Pons (tissue), 1 donor: Measurements from ENCODE around the gene MEGF11.
"Not testable (repeated sequence)": the region's sequence is repeated elsewhere in the genome, so short reads cannot be mapped to it uniquely, and the experiment has no call there.

Source experiments
- DNase-seq: peaks from one replicate; pipeline ENCODE4 v3.0.0-alpha.2; 2016; ENCODE audit warnings: low spot score

The MEGF11 gene

GRCh38 chr15:65885668-65886218 is 367.8 kb downstream of the MEGF11 start:
- no peak for DNase-seq

GRCh38 chr15:65884511-65884910 is 369.0 kb downstream of the MEGF11 start:
- DNase-seq = no peak

DNA sequence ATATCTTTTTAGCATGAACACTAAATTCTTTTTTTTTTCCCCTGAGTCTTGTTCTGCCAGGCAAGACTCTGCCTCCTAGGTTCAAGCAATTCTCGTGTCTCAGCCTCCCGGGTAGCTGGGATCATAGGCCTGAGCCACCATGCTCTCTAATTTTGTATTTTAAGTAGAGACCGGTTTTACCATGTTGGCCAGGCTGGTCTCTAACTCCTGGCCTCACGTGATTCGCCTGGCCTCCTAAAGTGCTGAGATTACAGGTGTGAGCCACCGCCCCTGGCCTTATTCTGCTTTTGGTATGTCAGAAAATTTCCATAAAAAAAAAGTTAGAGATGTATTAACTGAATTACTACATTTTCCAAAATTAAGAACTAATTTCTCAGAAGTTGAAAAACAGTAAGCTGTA is 370.0 kb downstream of the MEGF11 start:
- DNase-seq = no peak

DNA sequence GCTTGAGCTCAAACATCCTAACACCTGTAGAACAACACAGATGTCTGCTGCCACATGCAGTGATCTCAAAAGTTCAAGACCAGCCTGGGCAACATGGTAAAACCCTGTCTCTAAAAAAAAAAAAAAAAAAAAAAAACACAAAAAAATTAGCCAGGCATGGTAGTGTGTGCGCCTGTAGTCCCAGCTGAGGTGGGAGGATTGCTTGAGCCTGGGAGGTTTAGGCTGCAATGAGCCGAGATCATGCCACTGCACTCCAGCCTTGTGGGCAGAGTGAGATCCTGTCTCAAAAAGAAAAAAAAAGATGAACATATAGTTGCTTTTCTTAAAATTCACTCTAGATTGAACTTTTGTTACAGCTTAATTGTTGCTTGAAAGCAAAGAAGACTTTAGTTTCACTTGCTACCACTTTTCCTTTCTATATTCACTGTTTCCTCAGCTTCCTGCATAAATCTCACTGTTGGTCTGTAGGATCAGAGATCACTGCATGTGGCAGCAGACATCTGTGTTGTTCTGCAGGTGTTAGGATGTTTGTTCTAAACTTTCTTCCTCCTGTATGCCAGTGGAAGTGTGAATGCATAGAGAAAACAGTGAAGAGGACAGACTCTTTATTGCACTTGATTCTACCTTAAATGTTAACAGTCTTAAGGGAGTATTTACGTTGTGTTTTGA is 371.6 kb downstream of the MEGF11 start:
- no peak for DNase-seq

DNA sequence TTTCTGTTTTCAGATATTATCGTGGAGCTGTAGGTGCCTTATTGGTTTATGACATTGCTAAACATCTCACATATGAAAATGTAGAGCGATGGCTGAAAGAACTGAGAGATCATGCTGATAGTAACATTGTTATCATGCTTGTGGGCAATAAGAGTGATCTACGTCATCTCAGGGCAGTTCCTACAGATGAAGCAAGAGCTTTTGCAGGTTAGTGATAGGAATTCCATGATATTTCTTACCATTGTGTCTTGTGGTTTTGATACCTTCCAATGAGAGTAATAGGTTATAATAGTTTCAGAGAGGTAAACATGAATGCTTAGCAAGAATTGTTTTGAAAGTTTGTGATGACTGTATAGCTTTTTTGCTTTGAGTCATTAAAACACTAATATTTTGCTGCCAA is 375.8 kb downstream of the MEGF11 start:
- no peak for DNase-seq

DNA sequence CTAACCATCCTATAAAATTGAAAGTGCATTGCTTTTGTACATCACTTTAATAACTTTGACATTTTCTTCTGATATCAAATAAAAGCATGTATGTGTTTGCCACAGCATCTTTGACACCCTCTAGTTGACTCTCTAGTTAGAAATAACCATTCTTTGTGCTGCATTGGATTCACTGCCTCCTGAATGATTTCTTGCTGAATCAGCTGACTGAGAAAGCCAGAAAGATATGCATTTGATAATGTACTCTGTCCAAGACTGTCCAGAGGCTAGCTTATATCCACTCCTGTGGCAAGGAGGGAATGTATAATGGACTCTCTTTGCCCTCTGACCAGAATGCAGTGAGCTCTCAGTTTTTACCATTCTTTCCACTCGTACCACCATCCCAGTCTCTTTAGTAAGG is 378.1 kb downstream of the MEGF11 start:
- DNase-seq = no peak

DNA sequence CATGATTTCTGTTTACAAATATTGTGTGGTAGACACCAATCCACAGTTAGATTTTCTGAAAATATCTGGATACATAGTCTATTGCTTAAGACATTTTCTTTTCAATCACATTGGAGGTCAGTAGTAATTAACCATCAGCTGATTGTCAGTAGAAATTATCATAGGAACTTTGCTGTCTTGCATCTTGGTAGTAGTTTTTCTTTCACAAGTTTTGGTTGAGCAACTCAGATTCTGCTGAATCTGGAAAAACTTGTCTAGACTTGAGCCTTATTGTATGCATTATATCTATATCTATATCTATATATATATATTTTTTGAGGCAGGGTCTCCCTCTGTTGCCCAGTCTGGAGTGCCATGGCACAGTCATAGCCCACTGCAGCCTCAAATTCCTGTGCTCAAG is 380.3 kb downstream of the MEGF11 start:
- DNase-seq = no peak

- DNase-seq = not testable (repeated sequence)
These were observed 381.0 kb downstream of the MEGF11 start for GRCh38 chr15:65872596-65872995.

DNA sequence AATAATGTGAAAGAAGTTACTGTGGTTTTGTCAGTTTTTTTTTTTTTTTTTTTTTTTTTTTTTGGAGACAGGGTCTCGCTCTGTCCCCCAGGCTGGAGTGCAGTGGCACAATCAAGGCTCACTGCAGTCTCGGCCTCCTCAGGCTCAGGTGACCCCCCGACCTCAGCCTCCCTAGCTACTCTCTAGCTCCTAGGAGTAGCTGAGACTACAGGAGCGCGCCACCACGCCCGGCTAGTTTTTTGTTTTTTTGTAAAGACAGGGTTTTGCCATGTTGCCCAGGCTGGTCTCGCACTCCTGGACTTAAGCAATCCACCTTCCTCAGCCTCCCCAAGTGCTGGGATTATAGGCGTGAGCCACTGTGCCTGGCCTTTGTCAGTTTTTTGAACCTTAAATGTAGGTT is 381.7 kb downstream of the MEGF11 start:
- DNase-seq = not testable (repeated sequence)

GRCh38 chr15:65870889-65871533 is 382.5 kb downstream of the MEGF11 start:
- peak; percentile 47 for DNase-seq

GRCh38 chr15:65869954-65870871 is 383.3 kb downstream of the MEGF11 start:
- DNase-seq = no peak

GRCh38 chr15:65869126-65869953 is 384.2 kb downstream of the MEGF11 start, which contains the start of gene RAB11A:
RAB11A (plus strand) TSS chr15:65869491; CDS start chr15:65869586, 95 bp downstream.
- DNase-seq = peak; percentile 98

DNA sequence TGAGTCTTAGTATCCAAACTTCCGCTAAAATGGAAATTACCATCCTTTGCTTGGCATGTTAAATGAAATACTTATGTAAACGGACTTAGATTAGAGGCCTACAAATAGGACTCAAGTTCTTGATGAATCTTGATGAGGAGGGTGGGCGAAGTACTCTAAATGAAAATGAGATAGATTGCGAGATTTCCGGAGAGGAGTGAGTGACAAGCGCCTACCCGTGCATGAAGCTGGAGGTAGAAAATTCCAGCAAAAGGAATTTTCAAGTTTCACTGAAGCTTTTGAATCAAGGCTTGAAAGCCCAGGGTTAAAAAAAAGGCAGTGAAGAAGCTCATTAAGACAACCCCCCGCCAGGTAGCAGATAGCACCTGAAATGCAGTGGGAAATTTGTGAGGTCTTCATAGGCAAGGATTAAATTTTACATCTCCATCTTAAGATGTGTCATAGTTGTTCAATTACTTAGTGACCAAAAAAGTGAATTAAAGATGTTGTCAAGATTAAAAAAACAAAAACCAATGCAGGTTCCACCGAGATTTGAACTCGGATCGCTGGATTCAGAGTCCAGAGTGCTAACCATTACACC is 384.9 kb downstream of the MEGF11 start:
- DNase-seq = no peak

DNA sequence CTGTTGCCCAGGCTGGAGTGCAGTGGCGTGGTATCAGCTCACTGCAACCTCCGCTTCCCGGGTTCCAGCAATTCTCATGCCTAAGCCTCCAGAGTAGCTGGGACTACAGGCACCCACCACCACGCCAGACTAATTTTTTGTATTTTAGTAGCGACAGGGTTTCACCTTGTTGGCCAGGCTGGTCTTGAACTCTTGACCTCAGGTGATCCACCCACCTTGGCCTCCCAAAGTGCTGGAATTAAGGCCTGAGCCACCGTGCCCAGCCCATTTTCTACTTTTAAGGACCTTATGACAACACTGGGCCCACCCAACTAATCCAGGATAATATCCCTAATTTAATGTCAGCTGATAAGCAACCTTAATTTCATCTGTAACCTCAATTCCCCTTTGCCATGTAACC is 385.6 kb downstream of the MEGF11 start:
- not testable (repeated sequence) for DNase-seq

DNA sequence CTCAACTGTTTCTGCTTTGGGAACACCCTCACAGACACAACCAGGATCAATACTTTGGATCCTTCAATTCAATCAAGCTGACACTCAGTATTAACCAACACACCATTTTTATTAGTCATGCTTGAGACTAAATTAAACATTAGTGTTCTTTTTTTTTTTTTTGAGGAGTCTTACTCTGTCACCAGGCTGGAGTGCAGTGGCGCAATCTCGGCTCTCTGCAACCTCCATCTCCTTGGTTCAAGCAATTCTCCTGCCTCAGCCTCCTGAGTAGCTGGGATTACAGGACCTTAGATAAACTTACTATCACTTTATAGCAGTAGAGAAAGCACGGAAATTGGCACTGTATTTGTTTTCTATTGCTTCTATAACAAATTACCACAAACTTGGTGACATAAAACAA is 386.3 kb downstream of the MEGF11 start:
- no peak for DNase-seq

GRCh38 chr15:65863106-65863505 is 390.4 kb downstream of the MEGF11 start:
- no peak for DNase-seq

GRCh38 chr15:65862682-65863081 is 390.9 kb downstream of the MEGF11 start:
- no peak for DNase-seq

- no peak for DNase-seq
These were observed 395.7 kb downstream of the MEGF11 start for GRCh38 chr15:65857718-65858402.

DNA sequence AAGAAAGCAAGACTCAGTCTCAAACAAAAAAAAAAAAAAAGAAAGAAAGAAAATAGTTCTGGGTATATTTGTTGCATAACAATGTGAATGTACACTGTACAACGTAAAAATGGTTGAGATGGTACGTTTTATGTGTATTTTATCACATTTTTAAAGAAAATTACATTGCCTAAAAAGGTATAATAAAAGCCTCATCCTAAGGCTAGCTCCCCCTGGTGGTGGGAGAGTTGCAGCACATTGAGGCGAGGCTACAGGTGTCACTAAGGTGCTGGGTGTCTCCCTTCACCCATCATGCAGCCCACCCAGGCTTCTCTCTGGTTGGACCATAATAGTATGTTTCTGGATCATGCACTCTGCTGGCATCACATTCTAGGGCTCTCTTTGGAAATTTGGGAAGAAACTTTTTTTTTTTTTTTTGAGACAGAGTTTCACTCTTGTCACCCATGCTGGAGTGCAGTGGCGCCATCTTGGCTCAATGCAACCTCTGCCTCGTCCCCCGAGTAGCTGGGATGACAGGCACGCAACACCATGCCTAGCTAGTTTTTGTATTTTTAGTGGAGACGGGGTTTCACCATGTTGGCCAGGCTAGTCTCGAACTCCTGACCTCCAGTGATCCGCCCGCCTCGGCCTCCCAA is 396.6 kb downstream of the MEGF11 start:
- peak; percentile 45 for DNase-seq

- no peak for DNase-seq
These were observed 401.6 kb downstream of the MEGF11 start for GRCh38 chr15:65851981-65852380.
